Loucy (cell line): Measurements from ENCODE around the gene USP2.

Experiments used
- EZH2phosphoT487 ChIP-seq: fragments of 200-600 bp; IDR thresholded peaks from 2 replicates; pipeline ENCODE4 v1.6.1; 2018; ENCODE audit warnings: antibody characterized with exemption, mild to moderate bottlenecking, moderate library complexity, borderline replicate concordance
- TF ChIP-seq, protein P1 (sequence below): fragments of 200-600 bp; sonication (generic); conservative IDR thresholded peaks from 2 replicates; pipeline ENCODE4 v1.5.1; 2014; ENCODE audit warnings: mild to moderate bottlenecking, antibody characterized with exemption, low read length

DNA sequence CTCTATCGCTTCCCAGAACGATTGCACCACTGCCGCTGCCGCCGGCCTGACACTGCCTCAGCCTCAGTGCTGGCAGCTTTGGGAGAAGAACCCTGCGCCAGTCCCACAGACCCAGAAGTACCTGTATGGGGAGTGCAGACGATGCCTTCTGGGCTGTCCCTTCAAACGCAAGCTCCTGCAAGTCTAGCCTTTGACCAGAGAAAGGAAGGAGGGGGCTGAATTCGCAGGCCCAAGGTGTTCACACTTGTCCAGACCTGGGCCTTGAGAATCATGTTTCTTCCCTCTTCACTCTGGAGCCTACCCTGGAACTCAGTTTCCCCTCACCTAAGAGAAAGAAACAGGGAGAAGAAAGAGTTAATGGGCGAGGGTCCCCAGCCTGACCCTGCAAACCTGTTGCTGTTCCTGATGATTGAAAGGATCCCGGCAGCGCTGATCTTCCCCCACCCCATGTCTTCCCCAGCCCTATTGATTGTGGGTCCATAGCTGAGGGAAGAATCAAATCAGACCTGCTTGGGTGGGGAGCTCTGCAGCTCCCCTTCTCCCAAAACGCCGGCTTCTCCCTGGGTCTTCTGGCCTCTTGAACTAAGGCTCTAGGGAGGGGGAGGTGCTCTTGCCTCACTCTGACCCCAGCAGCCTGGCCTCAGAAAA, 63.8 kb downstream of the USP2 start:
- TF ChIP-seq, protein P1, sequence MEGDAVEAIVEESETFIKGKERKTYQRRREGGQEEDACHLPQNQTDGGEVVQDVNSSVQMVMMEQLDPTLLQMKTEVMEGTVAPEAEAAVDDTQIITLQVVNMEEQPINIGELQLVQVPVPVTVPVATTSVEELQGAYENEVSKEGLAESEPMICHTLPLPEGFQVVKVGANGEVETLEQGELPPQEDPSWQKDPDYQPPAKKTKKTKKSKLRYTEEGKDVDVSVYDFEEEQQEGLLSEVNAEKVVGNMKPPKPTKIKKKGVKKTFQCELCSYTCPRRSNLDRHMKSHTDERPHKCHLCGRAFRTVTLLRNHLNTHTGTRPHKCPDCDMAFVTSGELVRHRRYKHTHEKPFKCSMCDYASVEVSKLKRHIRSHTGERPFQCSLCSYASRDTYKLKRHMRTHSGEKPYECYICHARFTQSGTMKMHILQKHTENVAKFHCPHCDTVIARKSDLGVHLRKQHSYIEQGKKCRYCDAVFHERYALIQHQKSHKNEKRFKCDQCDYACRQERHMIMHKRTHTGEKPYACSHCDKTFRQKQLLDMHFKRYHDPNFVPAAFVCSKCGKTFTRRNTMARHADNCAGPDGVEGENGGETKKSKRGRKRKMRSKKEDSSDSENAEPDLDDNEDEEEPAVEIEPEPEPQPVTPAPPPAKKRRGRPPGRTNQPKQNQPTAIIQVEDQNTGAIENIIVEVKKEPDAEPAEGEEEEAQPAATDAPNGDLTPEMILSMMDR = no peak
- TF ChIP-seq EZH2phosphoT487 = no peak
